ENCODE measurements around the gene FAM118A. TPM values are rescaled to one million over a fixed set of nuclear protein-coding genes. Genes with fewer than 3 reads are reported as not detected.
"Not testable (repeated sequence)": the region's sequence is repeated elsewhere in the genome, so short reads cannot be mapped to it uniquely, and the experiment has no call there.

Gene FAM118A
- total RNA-seq, 3 donors from 2014 or later = 33.8 to 104 (median 55.4) TPM

DNA sequence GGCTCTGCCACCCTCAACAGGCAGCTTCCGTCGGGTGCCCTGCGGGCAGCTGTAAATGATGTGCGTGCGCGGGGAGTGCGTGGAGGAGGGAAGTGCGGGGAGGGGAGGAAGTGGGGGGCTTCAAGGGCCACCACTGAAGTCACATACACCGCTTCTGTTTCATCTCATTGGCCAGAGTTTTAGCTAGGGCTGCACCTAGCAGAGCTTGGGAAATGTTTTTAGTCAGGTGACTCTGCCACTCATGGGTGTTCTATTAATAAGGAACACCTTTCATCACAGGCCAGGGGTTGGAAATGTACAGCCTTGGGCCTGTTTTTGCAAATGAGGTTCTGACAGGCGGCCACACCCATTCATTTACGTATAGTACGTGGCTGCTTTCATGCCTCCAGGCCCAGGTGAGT lies 14.6 kb downstream of the FAM118A start:
- Histone ChIP-seq H3K9me3 (no peaks in the 10 kb centered on the region), H3K4me3 (no peak overlapping the region), H3K36me3 (no peaks in the 10 kb centered on the region), H3K27ac (no peak overlapping the region), H3K27me3 (no peaks in the 10 kb centered on the region), H3K4me1 (peaks cover 0 to 3% of the 10 kb centered on the region in 2 donors)
- DNase-seq (ENCODE audit: low spot score in 2 of 2) = no peak
- intact Hi-C loops (cut with DNase I; ENCODE audit: low total_unique reads) = no loop called here
- TF ChIP-seq, protein P1, sequence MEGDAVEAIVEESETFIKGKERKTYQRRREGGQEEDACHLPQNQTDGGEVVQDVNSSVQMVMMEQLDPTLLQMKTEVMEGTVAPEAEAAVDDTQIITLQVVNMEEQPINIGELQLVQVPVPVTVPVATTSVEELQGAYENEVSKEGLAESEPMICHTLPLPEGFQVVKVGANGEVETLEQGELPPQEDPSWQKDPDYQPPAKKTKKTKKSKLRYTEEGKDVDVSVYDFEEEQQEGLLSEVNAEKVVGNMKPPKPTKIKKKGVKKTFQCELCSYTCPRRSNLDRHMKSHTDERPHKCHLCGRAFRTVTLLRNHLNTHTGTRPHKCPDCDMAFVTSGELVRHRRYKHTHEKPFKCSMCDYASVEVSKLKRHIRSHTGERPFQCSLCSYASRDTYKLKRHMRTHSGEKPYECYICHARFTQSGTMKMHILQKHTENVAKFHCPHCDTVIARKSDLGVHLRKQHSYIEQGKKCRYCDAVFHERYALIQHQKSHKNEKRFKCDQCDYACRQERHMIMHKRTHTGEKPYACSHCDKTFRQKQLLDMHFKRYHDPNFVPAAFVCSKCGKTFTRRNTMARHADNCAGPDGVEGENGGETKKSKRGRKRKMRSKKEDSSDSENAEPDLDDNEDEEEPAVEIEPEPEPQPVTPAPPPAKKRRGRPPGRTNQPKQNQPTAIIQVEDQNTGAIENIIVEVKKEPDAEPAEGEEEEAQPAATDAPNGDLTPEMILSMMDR (IDR thresholded peaks at IDR 0.05) = no peak
- TF ChIP-seq POLR2AphosphoS5 (IDR thresholded peaks at IDR 0.05) (no peak), POLR2A (IDR thresholded peaks at IDR 0.05) (no peak)

DNA sequence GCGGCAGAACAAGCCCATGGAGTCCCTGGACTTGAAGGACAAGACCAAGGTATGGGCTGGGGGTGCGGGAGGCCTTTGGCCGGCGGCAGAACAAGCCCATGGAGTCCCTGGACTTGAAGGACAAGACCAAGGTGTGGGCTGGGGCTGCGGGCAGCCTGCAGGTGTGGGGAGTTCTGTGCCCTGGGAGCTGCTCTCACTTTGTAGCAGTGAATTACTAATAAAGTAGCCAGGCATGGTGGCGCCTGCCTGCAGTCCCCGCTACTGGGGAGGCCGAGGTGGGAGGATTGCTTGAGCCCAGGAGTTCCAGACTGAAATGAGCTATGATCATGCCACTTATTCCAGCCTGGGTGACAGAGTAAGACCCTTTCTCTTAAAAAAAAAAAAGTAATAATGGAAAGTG lies 18.5 kb downstream of the FAM118A start:
- intact Hi-C loops (cut with DNase I; ENCODE audit: low total_unique reads); H3K27ac ChIP-seq; H3K4me3 ChIP-seq; H3K36me3 ChIP-seq; H3K4me1 ChIP-seq; H3K9me3 ChIP-seq; H3K27me3 ChIP-seq; DNase-seq (ENCODE audit: low spot score in 2 of 2): not testable (repeated sequence)

DNA sequence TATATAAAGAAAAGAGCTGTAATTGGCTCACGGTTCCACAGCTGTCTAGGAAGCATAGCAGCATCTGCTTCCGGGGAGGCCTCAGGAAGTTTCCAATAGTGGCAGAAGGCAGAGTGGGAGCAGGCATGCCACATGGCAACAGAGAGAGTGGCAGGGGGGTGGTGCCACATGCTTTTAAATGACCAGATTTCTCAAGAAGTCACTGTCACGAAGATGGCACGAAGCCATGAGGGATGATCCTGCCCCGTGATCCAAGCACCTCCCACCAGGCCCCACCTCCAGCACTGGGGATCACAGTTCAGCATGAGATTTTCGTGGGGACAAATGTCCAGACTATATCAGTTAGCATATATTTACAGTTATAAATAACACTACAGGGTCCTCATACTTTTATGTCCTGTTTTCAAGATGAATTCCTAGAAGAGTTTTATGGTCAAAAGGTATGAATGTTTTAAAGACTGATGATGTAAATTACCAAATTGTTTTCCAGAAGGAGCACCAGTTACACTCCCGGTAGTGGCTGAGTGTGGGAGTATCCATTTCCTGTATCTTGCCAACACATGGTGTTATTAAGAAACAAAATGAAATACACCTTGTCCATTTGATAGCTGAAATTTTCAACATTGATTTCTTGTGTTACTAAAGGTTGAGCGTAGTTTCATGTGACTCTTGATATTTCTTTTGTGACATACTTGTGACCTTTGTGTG lies 19.2 kb downstream of the FAM118A start:
- H3K9me3 ChIP-seq = no peaks in the 10 kb centered on the region
- no peak overlapping the region for H3K27ac ChIP-seq
- no peaks in the 10 kb centered on the region for H3K27me3 ChIP-seq
- intact Hi-C loops (cut with DNase I; ENCODE audit: low total_unique reads) = no loop called here
- TF ChIP-seq POLR2A (IDR thresholded peaks at IDR 0.05) (no peak), POLR2AphosphoS5 (IDR thresholded peaks at IDR 0.05) (no peak)
- TF ChIP-seq, protein P1 (IDR thresholded peaks at IDR 0.05) = no peak
- no peaks in the 10 kb centered on the region for H3K36me3 ChIP-seq
- H3K4me3 ChIP-seq = no peak overlapping the region
- H3K4me1 ChIP-seq = no peaks in the 10 kb centered on the region
- DNase-seq (ENCODE audit: low spot score in 2 of 2) = no peak

DNA sequence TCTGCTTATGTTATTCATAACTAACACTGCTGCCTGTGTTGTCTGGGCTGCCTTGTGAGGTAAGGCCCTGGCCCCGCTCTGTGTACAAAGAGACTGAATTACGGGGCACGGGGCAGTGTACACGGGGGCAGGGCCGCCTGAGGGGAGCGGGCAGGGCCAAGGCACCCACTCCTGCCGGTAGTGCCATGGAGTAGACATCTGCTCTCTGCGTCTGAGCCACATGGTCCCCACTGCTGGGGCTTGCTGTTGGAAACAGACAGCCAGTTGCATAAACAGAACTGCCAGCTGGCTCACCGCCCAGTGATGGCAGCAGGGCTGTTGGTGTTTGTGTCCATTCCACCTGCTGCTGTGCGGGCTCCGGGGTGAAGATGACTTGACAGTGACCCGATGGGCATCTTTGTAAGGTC lies 19.8 kb downstream of the FAM118A start:
- TF ChIP-seq POLR2AphosphoS5 (IDR thresholded peaks at IDR 0.05) = no peak
- no peak for TF ChIP-seq POLR2A (IDR thresholded peaks at IDR 0.05)
- TF ChIP-seq, protein P1 (IDR thresholded peaks at IDR 0.05) = no peak
- intact Hi-C loops (cut with DNase I; ENCODE audit: low total_unique reads) = no loop called here
- Histone ChIP-seq H3K27ac (no peak overlapping the region), H3K4me1 (no peaks in the 10 kb centered on the region), H3K36me3 (no peaks in the 10 kb centered on the region), H3K27me3 (no peaks in the 10 kb centered on the region), H3K4me3 (no peak overlapping the region), H3K9me3 (no peaks in the 10 kb centered on the region)
- peak in 1 of 2 donors; percentile 60 for DNase-seq (ENCODE audit: low spot score in 2 of 2)

DNA sequence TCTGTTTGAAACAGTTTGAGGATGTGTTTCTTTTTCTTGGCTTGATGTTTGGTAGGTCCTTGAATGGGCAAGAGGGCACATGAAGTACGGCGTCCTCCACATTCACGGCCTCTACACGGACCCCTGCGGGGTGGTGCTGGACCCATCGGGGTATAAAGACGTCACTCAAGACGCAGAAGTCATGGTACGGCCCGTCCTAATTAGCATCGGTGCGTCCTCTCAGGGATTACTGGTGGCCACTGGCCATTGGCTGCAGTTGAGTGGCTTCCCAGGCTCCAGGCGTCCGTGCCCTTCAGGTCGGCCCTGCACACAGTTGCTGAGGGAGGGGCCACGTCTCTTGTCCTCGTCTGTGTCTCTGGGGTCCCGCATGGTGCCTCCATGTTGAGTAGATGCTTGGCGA lies 20.8 kb downstream of the FAM118A start:
- intact Hi-C loops (cut with DNase I; ENCODE audit: low total_unique reads) = no loop called here
- no peak for DNase-seq (ENCODE audit: low spot score in 2 of 2)
- Histone ChIP-seq H3K27me3 (no peaks in the 10 kb centered on the region), H3K4me1 (no peaks in the 10 kb centered on the region), H3K36me3 (no peaks in the 10 kb centered on the region), H3K9me3 (no peaks in the 10 kb centered on the region), H3K27ac (no peak overlapping the region), H3K4me3 (no peak overlapping the region)
- TF ChIP-seq, protein P1 (IDR thresholded peaks at IDR 0.05) = no peak
- TF ChIP-seq POLR2A (IDR thresholded peaks at IDR 0.05) = no peak
- no peak for TF ChIP-seq POLR2AphosphoS5 (IDR thresholded peaks at IDR 0.05)

Data from breast epithelium (tissue), 4 donors.